Measurements from ENCODE around the gene SUSD1. TPM values are rescaled to one million over a fixed set of nuclear protein-coding genes. Genes with fewer than 3 reads are reported as not detected.

SUSD1 gene
- total RNA-seq, 1 donor from 2014 or later: 16.6 TPM

- Mint-ChIP-seq H3K9me3 (ENCODE audit: unreplicated experiment) (no peaks in the 10 kb centered on the region), H3K27me3 (ENCODE audit: low read depth, unreplicated experiment) (no peaks in the 10 kb centered on the region), H3K27ac (ENCODE audit: unreplicated experiment) (peak overlapping the region; percentile 86), H3K36me3 (ENCODE audit: low read depth, unreplicated experiment) (peaks cover 31% of the 10 kb centered on the region), H3K4me3 (ENCODE audit: unreplicated experiment) (no peak overlapping the region), H3K4me1 (ENCODE audit: low read depth, unreplicated experiment) (peaks cover 21% of the 10 kb centered on the region)
- no peaks in the 10 kb centered on the region for H3K9me3 ChIP-seq (ENCODE audit: insufficient read depth, low read depth, low read length)
- H3K27me3 ChIP-seq (ENCODE audit: insufficient read depth, low read length): no peaks in the 10 kb centered on the region
- DNase-seq (ENCODE audit: low read depth) (peak; percentile 73), FAIRE-seq (no peak)
- peaks cover 12% of the 10 kb centered on the region for H3K4me1 ChIP-seq (ENCODE audit: insufficient read depth, low read length)
- peak overlapping the region; percentile 54 for H3K27ac ChIP-seq (ENCODE audit: low read depth, low read length)
- no peak overlapping the region for H2AFZ ChIP-seq (ENCODE audit: low read depth, low read length)
- H3K4me3 ChIP-seq (ENCODE audit: insufficient read depth, low read depth, low read length): no peak overlapping the region
- peaks cover 4% of the 10 kb centered on the region for H3K36me3 ChIP-seq (ENCODE audit: insufficient read depth, low read length)
- TF ChIP-seq, protein P1, sequence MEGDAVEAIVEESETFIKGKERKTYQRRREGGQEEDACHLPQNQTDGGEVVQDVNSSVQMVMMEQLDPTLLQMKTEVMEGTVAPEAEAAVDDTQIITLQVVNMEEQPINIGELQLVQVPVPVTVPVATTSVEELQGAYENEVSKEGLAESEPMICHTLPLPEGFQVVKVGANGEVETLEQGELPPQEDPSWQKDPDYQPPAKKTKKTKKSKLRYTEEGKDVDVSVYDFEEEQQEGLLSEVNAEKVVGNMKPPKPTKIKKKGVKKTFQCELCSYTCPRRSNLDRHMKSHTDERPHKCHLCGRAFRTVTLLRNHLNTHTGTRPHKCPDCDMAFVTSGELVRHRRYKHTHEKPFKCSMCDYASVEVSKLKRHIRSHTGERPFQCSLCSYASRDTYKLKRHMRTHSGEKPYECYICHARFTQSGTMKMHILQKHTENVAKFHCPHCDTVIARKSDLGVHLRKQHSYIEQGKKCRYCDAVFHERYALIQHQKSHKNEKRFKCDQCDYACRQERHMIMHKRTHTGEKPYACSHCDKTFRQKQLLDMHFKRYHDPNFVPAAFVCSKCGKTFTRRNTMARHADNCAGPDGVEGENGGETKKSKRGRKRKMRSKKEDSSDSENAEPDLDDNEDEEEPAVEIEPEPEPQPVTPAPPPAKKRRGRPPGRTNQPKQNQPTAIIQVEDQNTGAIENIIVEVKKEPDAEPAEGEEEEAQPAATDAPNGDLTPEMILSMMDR (IDR thresholded peaks at IDR 0.05; ENCODE audit: insufficient read depth, low read depth, low read length): no peak
- TF ChIP-seq EZH2 (IDR thresholded peaks at IDR 0.05; ENCODE audit: insufficient read depth, low read length): no peak
- H3K9ac ChIP-seq (ENCODE audit: low read length): no peak overlapping the region
- H4K20me1 ChIP-seq (ENCODE audit: insufficient read depth, low read length): no peaks in the 10 kb centered on the region
- no peaks in the 10 kb centered on the region for H3K79me2 ChIP-seq (ENCODE audit: insufficient read depth, low read length)
- peak overlapping the region; percentile 45 for H3K4me2 ChIP-seq (ENCODE audit: low read length)
Observed at GRCh38 chr9:112203536-112203935, 28.4 kb upstream of the SUSD1 start.

GRCh38 chr9:112200711-112201110, 25.6 kb upstream of the SUSD1 start:
- Histone ChIP-seq H3K27me3 (ENCODE audit: insufficient read depth, low read length) (no peaks in the 10 kb centered on the region), H4K20me1 (ENCODE audit: insufficient read depth, low read length) (no peaks in the 10 kb centered on the region), H3K4me2 (ENCODE audit: low read length) (no peak overlapping the region), H3K9me3 (ENCODE audit: insufficient read depth, low read depth, low read length) (no peaks in the 10 kb centered on the region), H3K9ac (ENCODE audit: low read length) (no peak overlapping the region), H3K4me1 (ENCODE audit: insufficient read depth, low read length) (peaks cover 12% of the 10 kb centered on the region), H3K4me3 (ENCODE audit: insufficient read depth, low read depth, low read length) (no peak overlapping the region), H2AFZ (ENCODE audit: low read depth, low read length) (no peak overlapping the region), H3K36me3 (ENCODE audit: insufficient read depth, low read length) (no peaks in the 10 kb centered on the region), H3K27ac (ENCODE audit: low read depth, low read length) (no peak overlapping the region), H3K79me2 (ENCODE audit: insufficient read depth, low read length) (no peaks in the 10 kb centered on the region)
- no peak for DNase-seq (ENCODE audit: low read depth)
- no peak for FAIRE-seq
- no peaks in the 10 kb centered on the region for H3K9me3 Mint-ChIP-seq (ENCODE audit: unreplicated experiment)
- no peak overlapping the region for H3K4me3 Mint-ChIP-seq (ENCODE audit: unreplicated experiment)
- no peak for TF ChIP-seq EZH2 (IDR thresholded peaks at IDR 0.05; ENCODE audit: insufficient read depth, low read length)
- TF ChIP-seq, protein P1 (IDR thresholded peaks at IDR 0.05; ENCODE audit: insufficient read depth, low read depth, low read length): no peak
- peaks cover 18% of the 10 kb centered on the region for H3K36me3 Mint-ChIP-seq (ENCODE audit: low read depth, unreplicated experiment)
- no peaks in the 10 kb centered on the region for H3K27me3 Mint-ChIP-seq (ENCODE audit: low read depth, unreplicated experiment)
- peak overlapping the region; percentile 20 for H3K27ac Mint-ChIP-seq (ENCODE audit: unreplicated experiment)
- H3K4me1 Mint-ChIP-seq (ENCODE audit: low read depth, unreplicated experiment): peaks cover 17% of the 10 kb centered on the region

DNA sequence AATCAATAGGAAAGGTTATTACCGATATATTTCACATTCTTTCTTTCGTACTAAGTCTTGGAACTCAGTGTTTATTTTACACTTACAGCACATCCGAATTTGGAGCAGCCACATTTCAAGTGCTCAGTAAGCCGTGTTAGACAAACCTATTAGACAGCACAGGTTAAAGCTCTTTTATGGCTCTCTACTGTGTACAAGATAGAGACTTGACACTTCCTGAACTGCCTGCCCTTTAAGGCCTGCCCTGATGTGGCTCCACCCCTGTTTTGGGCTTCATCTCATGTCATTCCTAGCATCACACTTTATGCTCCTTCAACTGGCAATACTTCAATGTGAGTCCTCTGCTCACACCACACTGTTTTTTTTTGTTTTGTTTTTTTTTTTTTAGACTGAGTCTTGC, 23.5 kb upstream of the SUSD1 start:
- H3K9me3 ChIP-seq (ENCODE audit: insufficient read depth, low read depth, low read length): no peaks in the 10 kb centered on the region
- H3K27me3 ChIP-seq (ENCODE audit: insufficient read depth, low read length): no peaks in the 10 kb centered on the region
- Mint-ChIP-seq H3K4me1 (ENCODE audit: low read depth, unreplicated experiment) (peaks cover 7% of the 10 kb centered on the region), H3K27me3 (ENCODE audit: low read depth, unreplicated experiment) (no peaks in the 10 kb centered on the region), H3K9me3 (ENCODE audit: unreplicated experiment) (no peaks in the 10 kb centered on the region), H3K36me3 (ENCODE audit: low read depth, unreplicated experiment) (peaks cover 15% of the 10 kb centered on the region), H3K27ac (ENCODE audit: unreplicated experiment) (no peak overlapping the region), H3K4me3 (ENCODE audit: unreplicated experiment) (no peak overlapping the region)
- no peaks in the 10 kb centered on the region for H3K36me3 ChIP-seq (ENCODE audit: insufficient read depth, low read length)
- no peak overlapping the region for H3K9ac ChIP-seq (ENCODE audit: low read length)
- H4K20me1 ChIP-seq (ENCODE audit: insufficient read depth, low read length): no peaks in the 10 kb centered on the region
- no peak overlapping the region for H2AFZ ChIP-seq (ENCODE audit: low read depth, low read length)
- peaks cover 7% of the 10 kb centered on the region for H3K4me1 ChIP-seq (ENCODE audit: insufficient read depth, low read length)
- no peaks in the 10 kb centered on the region for H3K79me2 ChIP-seq (ENCODE audit: insufficient read depth, low read length)
- H3K4me3 ChIP-seq (ENCODE audit: insufficient read depth, low read depth, low read length): no peak overlapping the region
- no peak overlapping the region for H3K4me2 ChIP-seq (ENCODE audit: low read length)
- H3K27ac ChIP-seq (ENCODE audit: low read depth, low read length): no peak overlapping the region
- DNase-seq (ENCODE audit: low read depth): no peak
- TF ChIP-seq EZH2 (IDR thresholded peaks at IDR 0.05; ENCODE audit: insufficient read depth, low read length): no peak
- TF ChIP-seq, protein P1 (IDR thresholded peaks at IDR 0.05; ENCODE audit: insufficient read depth, low read depth, low read length): no peak
- FAIRE-seq: no peak
